Choroid plexus epithelial cell (primary cell): Measurements from ENCODE around the gene ADAMTS10.
A peak's percentile ranks its signal among the peaks of the same experiment; 100 is the strongest.

Experiments used
- DNase-seq: peaks from one replicate; pipeline ENCODE4 v3.0.0-alpha.2; 2010; ENCODE audit warnings: low read depth
- H3K4me3 ChIP-seq: 2 replicates; pipeline ENCODE4 v1.5.1; 2011; ENCODE audit warnings: low read depth, mild to moderate bottlenecking, control low read depth, low read length, moderate library complexity
- CTCF ChIP-seq: conservative IDR thresholded peaks from 2 replicates; pipeline ENCODE4 v1.5.1; 2011; ENCODE audit warnings: low read depth, mild to moderate bottlenecking, control low read depth, inconsistent platforms, low read length, moderate library complexity

ADAMTS10 gene

GRCh38 chr19:8596168-8596567, 14.3 kb downstream of the ADAMTS10 start:
- DNase-seq, result no peak
- TF ChIP-seq CTCF, result no peak
- no peak overlapping the region for H3K4me3 ChIP-seq

- no peak for TF ChIP-seq CTCF
- no peak overlapping the region for H3K4me3 ChIP-seq
- DNase-seq, result no peak
Measured at GRCh38 chr19:8595651-8596050, 14.9 kb downstream of the ADAMTS10 start.

GRCh38 chr19:8593931-8594330, 16.6 kb downstream of the ADAMTS10 start:
- no peak overlapping the region for H3K4me3 ChIP-seq
- peak; percentile 42 for DNase-seq
- TF ChIP-seq CTCF, result peak; percentile 53

DNA sequence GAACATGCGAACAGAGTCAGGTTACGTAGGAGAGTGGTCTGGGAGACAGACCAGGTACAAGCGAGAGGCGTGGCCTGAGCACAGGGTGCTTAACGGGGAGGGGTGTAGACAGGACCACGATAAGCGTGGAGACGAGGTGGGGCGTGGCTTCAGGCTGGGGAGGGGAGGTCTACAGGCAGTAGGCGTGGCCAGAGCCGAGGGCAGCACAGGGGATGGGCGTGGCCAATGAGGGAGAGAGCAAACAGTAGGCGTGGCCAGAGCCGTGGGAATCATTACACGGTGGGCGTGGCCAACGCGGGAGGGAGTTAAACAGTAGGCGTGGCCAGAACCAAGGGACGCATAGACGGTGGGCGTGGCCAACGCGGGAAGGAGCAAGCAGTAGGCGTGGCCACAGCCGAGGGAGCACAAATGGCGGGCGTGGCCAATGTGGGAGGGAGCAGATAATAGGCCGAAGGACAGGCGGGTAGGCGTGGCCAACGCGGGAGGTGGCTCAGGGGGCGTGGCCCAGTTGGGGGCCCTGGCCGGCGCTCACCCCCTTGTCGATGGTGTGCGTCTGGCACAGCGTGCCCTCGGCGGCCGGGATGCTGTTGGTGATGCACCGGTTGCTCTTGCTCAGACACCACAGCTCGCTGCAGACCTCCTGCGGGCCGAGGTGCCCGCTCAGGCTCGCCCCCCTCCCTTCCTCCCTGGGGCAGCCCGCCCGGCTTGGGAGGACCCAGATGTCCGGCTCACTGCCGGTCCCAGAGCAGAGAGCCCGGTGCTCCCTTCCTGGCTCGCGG, 18.1 kb downstream of the ADAMTS10 start:
- peak; percentile 99 for DNase-seq
- no peak for TF ChIP-seq CTCF
- H3K4me3 ChIP-seq, result peak overlapping the region; percentile 47

DNA sequence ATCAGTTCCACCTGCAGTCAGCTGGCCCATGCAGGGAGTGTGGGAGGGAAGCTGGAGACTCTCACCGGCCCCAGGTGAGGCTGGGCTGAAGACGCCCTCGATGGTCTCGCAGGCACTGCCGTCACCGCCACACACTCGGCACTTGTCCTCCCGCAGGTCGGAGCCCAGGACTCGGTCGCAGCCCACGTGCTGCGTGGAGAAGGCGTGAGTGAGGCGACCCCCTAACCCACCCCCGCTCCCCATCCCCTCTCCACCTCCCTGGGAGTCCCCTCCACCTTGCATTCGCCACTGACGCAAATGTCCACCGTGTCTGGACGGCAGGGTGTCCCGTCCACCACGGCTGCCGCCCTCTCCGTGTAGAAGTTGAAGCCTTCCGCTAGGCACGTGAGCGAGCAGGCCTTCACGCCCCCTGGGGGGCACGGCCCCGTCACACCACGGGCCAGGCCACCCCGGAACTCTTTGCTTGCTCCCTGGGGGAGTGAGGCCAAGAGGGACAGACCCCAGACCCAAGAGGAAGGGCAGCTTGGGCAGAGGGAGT, 21.3 kb downstream of the ADAMTS10 start:
- DNase-seq, result no peak
- H3K4me3 ChIP-seq, result no peak overlapping the region
- no peak for TF ChIP-seq CTCF

DNA sequence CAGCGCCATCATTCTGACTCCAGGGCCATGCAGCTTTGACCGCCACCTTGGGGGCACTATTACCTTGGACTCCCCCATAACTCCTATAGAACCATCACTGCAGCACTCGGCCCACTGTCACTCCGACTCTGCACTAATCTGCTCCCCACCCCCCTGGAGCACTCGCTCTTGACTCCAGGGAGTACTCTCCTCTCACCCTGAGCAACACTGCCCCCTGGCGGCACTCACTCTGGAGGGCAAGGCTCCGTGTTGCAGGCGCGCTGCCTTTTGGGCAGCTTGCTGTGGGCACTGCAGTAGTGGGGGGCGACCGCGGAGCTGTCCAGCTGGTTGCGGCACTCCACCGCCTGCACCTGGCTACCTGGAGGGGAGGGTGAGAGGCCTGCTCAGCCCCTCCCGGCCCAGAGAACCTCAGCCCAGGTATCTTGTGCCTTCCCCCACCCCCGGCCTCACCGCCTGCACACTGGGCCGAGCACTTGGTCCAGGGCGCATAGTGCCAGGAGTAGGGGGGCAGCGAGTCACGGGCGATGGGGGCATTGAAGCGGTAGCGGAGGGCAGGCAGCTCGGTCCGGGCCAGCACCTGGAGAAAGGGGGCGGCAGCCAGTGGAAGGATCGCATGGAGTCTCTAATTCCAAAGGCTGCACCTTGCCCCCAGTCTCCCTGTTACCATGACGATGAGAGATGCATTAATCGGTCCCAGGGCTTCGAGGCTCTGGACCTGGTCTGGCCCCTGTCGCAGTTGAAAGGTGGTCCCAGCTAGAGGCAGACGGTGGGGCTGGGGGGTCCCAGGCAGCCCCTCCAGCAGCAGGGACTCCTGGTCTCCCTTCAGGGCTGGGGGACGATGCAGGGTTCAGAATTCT, 24.4 kb downstream of the ADAMTS10 start:
- no peak overlapping the region for H3K4me3 ChIP-seq
- TF ChIP-seq CTCF, result peak; percentile 76
- DNase-seq, result peak; percentile 52
